Ascending aorta (tissue), 2 donors: ENCODE data around the gene TMEM204. TPM values are rescaled to one million over a fixed set of nuclear protein-coding genes. Genes with fewer than 3 reads are reported as not detected.

Experiments used
- DNase-seq, 2 donors: peaks; one replicate each; pipeline ENCODE4 v3.0.0-alpha.2; 2019; ENCODE audit warnings: low spot score in 2 of 2
- H3K27ac ChIP-seq, 2 donors: fragments of 200-600 bp; sonication (generic); one replicate each; pipeline ENCODE4 v1.5.1; 2016 to 2017; ENCODE audit warnings: mild to moderate bottlenecking in 1 of 2
- H3K27me3 ChIP-seq: fragments of 200-600 bp; sonication (generic); one replicate; pipeline ENCODE4 v1.5.1; 2017
- H3K36me3 ChIP-seq, 2 donors: fragments of 200-600 bp; sonication (generic); one replicate each; pipeline ENCODE4 v1.5.1; 2016
- H3K4me1 ChIP-seq, 2 donors: fragments of 200-600 bp; sonication (generic); one replicate each; pipeline ENCODE4 v1.5.1; 2016 to 2017; ENCODE audit warnings: mild to moderate bottlenecking in 1 of 2
- H3K4me3 ChIP-seq, 2 donors: fragments of 200-600 bp; sonication (generic); one replicate each; pipeline ENCODE4 v1.5.1; 2016 to 2017; ENCODE audit warnings: mild to moderate bottlenecking in 1 of 2
- H3K9me3 ChIP-seq, 2 donors: fragments of 200-600 bp; sonication (generic); one replicate each; pipeline ENCODE4 v1.5.1; 2016
- CTCF ChIP-seq, 3 experiments: fragments of 200-600 bp in 2 of 3; fragments of 450-650 bp in 1 of 3; sonication (generic) in 2 of 3; IDR thresholded peaks; one replicate each; pipeline ENCODE4 v1.5.1; 2016 to 2019; ENCODE audit warnings: antibody characterized with exemption in 3 of 3, mild to moderate bottlenecking in 1 of 3, moderate library complexity in 1 of 3
- intact Hi-C: fragments of 100-400 bp; cut with DNase I; formaldehyde crosslinking; loops from one replicate; pipeline ENCODE4 v1.15.1; 2023
- total RNA-seq: library from RNA; depleted of rRNA; stranded (reverse); fragments of >200 nt; gene quantifications from one replicate; pipeline ENCODE4 v1.1.0, GENCODE V29; 2016

The TMEM204 gene
- total RNA-seq, 1 donor from 2014 or later = 145 TPM

- H3K27me3 ChIP-seq = no peaks in the 10 kb centered on the region
Measured at GRCh38 chr16:1601489-1601888, 68.0 kb downstream of the TMEM204 start.

GRCh38 chr16:1602285-1602684, 68.8 kb downstream of the TMEM204 start:
- Histone ChIP-seq H3K27ac (no peak overlapping the region), H3K4me3 (no peak overlapping the region), H3K9me3 (no peaks in the 10 kb centered on the region), H3K36me3 (peaks cover 4 to 32% of the 10 kb centered on the region in 2 donors), H3K27me3 (no peaks in the 10 kb centered on the region), H3K4me1 (no peaks in the 10 kb centered on the region)
- TF ChIP-seq CTCF (IDR thresholded peaks at IDR 0.05) = no peak
- no peak for DNase-seq
- intact Hi-C loops = no loop called here

More at GRCh38 chr16:1601489-1601888, 68.0 kb downstream of the TMEM204 start:
- Histone ChIP-seq H3K27ac (no peak overlapping the region), H3K36me3 (peaks cover 4 to 28% of the 10 kb centered on the region in 2 donors), H3K9me3 (no peaks in the 10 kb centered on the region), H3K4me1 (no peaks in the 10 kb centered on the region), H3K4me3 (no peak overlapping the region)
- intact Hi-C loops = no loop called here
- DNase-seq = no peak
- no peak for TF ChIP-seq CTCF (IDR thresholded peaks at IDR 0.05)

Other genes with a start within 250 kb of the TMEM204 start
- 141 TPM for gene UBE2I, start 224.0 kb upstream of the TMEM204 start, total RNA-seq
- 0.64 TPM for gene BAIAP3, start 200.0 kb upstream of the TMEM204 start, total RNA-seq
- gene TSR3, start 181.8 kb upstream of the TMEM204 start, total RNA-seq = 143 TPM
- gene GNPTG, start 181.7 kb upstream of the TMEM204 start, total RNA-seq = 86.6 TPM
- 144 TPM for gene UNKL, start 119.0 kb upstream of the TMEM204 start, total RNA-seq
- 107 TPM for gene UQCC4, start 112.9 kb upstream of the TMEM204 start, total RNA-seq
- not detected for gene PERCC1, start 102.6 kb upstream of the TMEM204 start, total RNA-seq
- gene CCDC154, start 89.1 kb upstream of the TMEM204 start, total RNA-seq = not detected
- 108 TPM for gene CLCN7, start 58.6 kb upstream of the TMEM204 start, total RNA-seq
- not detected for gene PTX4, start 44.7 kb upstream of the TMEM204 start, total RNA-seq
- gene TELO2, start 40.3 kb upstream of the TMEM204 start, total RNA-seq = 110 TPM
- 21.9 TPM for gene IFT140, start 78.4 kb downstream of the TMEM204 start, total RNA-seq
- gene CRAMP1, start 78.7 kb downstream of the TMEM204 start, total RNA-seq = 12.7 TPM
- 18.3 TPM for gene JPT2, start 144.6 kb downstream of the TMEM204 start, total RNA-seq
- gene MAPK8IP3, start 172.5 kb downstream of the TMEM204 start, total RNA-seq = 57.4 TPM
- 326 TPM for gene NME3, start 237.9 kb downstream of the TMEM204 start, total RNA-seq
- 25.3 TPM for gene EME2, start 239.1 kb downstream of the TMEM204 start, total RNA-seq
- gene MRPS34, start 239.5 kb downstream of the TMEM204 start, total RNA-seq = 170 TPM
- 159 TPM for gene SPSB3, start 248.9 kb downstream of the TMEM204 start, total RNA-seq
- 182 TPM for gene NUBP2, start 249.3 kb downstream of the TMEM204 start, total RNA-seq